GM21717 (cell line): ENCODE measurements around the gene PHYHD1.

ENCODE experiments used
- ATAC-seq: cut with Tn5 transposase; IDR thresholded peaks from one replicate; pipeline ENCODE4 v1.9.1; 2021; ENCODE audit warnings: mild to moderate bottlenecking, moderate library complexity; ENCODE audit not compliant: unreplicated experiment

The PHYHD1 gene

DNA sequence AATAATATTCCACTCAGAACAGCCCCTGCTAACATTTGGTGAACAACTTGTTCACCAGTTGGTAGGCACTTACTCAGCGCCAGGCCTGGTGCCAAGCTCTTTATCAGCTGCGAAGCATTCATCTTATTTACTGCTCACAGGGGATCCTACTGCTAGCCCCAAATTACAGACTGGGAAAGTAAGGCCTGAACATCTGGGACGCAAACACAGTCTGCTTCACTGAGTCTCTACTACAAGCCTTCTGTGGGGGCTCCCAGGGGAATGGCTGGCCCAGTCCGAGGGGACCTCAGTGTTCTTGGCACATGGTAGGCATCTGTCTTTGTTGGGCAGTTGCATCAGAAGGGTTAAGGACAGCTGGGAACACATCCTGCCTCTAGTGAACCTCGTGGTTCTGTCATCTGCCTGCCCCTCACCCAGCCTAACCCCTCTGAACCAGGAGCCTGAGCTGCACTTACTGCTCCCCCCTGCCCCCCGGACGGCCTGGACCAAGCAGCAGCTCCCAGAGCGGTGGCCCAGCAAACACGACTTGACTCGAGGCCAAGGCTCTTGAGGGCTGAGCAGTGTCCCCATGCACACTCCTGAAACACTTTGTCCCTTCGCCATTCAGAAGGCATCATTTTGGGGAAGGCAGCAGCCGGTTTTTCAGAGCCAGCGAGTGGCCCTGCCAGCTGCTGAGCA is at the start of gene PHYHD1:
PHYHD1 (plus strand) TSS at position 602 of the 678 bp plus-strand sequence. CDS start 1,342 bp downstream, outside the sequence.
- no peak for ATAC-seq

DNA sequence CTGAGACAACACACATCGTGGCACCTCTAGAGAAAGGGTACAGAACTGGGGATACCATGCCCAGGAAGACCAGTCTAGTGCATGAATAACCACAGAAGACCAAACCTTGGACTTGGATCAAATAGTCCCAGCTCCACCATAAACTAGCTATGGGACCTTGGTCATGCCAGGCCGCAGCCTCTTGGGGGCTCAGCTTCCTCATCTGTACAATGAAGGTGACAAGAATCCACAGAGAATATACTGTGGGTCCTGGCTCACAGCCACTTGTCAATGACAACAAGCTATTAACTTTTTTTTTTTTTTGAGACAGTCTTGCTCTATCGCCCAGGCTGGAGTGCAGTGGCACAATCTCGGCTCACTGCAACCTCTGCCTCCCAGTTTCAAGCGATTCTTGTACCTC is 42.9 kb upstream of the PHYHD1 start:
- no peak for ATAC-seq

DNA sequence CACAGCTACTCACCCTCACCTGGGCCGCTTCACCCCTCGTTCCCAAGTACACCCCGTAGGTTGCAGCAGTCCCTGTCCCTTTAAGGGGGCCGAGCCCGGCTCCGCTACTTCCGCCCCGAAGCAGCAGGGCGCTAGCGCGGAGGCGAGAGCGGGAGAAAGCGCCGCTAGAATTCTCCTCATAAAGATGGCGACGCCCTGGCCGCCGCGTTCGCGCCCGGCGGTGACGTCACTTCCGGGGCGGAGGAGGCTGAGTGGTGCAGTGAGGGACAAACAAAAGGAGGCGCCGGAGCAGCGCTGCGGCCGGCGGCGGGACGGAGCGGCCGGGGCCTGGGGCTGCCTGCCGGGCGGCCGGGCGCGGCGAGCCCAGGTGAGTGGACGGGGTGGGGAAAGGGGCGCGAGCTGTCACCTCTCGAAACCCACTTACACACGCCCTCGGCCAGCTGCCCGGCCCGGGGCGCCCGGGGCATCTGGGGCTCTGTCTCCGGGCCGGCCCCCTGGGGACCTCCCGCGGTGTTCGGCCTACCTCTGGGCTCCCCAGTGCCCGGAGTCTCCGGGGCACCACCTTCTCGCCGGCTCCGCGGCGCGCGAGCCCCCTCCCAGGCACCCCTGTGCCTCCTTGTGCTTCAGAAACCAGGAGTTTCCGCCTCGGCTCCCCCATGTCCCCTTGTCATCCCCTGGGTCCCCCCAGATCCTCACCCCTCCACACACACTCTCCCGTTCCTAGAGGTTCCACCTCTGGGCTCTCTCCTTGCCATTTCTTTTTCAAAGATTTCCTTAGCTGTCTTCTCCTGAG is 38.7 kb upstream of the PHYHD1 start, which contains the start of the genes KYAT1 and LRRC8A:
KYAT1 (minus strand) TSS at position 67 of the 793 bp plus-strand sequence. CDS start 36,545 bp downstream, outside the sequence.
LRRC8A (plus strand) TSS at position 250 of the 793 bp plus-strand sequence. CDS start 25,032 bp downstream, outside the sequence.
- peak; percentile 72 for ATAC-seq

DNA sequence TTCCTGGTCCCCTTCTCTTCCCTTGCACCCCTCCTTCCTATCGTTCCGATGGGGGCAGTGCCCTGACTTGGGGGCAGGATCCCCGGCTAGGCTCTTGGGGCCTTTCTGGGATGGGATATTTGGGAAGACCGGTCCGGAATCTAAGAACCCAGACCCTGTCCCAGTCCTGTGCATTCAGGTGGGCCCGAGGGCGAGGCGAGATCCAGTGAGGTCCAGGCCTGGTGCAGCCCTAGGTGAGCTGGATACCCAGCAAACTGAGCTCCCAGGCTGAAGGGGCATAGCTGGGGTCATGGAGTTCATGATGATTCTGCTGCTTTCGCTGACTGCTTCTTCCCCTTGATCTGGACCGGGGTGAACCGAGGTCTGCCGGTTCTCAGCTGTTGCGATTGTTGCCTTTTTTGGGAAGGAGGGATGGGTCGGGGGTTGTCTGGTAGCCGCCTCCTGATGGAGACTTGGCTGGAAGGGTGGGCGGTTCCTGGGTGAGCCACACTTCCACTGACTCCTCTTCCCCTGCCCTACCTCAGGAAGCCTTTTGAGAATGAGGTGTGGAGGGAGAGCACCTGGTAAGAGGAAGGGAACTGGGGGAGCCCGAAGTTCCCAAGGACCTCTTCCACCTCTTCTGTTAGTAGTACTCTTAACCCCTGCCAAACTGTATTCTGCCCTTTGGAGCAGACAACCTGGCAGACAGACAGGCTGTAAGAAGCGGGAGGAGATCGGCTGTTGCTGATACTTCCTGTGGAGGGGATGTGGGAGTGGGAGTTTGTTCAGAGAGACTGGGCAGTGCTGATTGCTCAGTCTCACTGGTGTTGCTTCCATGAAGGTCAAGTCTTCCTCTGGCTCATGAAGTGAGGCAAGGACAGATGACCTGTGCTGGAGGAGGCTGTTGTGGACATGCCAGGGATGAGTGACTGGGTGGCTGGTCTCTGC is 37.8 kb upstream of the PHYHD1 start:
- ATAC-seq: no peak

DNA sequence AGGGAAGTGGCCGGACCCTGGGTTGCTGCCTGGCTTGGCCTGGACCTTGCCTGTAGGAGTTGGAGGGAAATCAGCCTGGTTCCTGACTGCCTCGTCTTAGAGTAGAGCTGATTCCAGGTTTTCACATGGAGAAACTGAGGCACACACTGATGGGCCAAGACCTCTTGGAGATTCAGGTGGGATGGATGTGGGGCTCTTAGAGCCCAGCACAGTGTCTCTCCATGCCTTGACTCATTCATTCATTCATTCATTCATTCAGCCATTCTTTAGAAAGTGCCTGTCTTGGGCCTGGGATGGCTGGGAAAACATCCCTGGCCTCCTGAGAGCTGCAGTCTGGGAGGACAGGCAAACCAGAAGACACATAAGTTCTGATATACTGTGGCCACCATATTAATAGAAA is 36.6 kb upstream of the PHYHD1 start:
- ATAC-seq: no peak

DNA sequence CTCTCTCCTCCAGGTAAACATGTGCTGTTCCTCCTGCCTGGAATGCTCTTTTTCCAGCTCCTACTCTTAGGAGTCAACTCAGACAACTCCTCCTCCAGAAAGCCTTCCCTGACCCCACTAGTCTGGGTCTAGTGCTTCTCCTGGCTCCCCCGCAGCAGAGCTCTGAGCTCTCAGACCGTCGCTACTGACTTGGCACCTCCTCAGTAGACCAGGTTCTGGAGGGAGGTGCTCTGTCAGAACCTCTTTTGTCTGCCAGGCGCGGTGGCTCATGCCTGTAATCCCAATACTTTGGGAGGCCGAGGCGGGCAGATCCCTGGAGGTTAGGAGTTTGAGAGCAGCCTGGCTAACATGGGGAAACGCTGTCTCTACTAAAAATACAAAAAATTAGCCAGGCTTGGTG is 35.4 kb upstream of the PHYHD1 start:
- no peak for ATAC-seq

DNA sequence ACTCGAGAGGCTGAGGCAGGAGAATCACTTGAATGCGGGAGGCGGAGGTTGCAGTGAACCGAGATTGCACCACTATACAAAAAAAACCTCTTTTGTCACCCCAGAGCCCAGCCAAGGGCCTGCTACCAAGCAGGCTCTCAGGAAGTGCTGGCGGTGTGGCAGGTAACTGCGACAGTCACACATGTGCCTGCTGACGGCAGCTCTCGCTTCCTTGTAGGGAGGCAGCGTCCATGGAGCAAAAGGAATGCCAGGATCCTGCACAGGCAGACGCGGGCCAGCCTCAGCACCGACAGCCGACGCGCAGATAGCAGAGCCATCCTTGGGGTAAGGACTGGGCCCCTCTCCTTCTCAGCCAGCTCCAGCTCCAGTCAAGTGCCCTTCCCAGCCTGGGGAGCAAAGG is 35.0 kb upstream of the PHYHD1 start:
- ATAC-seq: no peak

DNA sequence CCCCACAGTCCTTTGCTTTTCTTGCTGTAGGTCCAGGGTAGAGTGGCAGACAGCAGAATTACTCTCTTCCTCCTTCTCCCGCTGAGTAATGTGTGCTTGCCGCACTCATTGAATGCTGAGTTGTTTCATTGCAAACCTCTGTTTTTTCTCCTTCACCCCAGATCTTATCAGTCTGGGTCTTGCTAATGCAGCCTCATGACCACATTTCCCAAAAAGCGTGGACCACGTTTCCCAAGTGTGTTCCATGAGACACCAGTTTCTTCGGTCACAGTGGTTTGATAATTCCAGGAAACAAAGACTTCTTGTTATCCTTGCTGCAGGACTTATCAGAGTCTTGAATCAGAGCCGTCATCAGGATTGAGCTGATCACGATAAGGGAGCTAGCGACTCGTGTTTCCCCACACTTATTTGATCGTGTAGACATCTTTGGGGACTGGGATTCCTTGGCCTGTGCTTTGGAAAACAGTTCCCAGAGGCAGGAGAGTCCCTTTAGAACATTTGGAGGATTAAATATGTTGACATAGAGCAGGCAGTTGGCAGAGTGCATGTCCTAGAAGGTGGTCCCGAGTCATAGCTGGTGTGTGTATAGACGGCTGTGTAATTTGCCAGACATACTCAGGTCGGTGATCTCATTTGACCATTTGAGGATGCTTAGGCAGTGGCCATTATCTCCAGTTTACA is 34.4 kb upstream of the PHYHD1 start:
- ATAC-seq: no peak

DNA sequence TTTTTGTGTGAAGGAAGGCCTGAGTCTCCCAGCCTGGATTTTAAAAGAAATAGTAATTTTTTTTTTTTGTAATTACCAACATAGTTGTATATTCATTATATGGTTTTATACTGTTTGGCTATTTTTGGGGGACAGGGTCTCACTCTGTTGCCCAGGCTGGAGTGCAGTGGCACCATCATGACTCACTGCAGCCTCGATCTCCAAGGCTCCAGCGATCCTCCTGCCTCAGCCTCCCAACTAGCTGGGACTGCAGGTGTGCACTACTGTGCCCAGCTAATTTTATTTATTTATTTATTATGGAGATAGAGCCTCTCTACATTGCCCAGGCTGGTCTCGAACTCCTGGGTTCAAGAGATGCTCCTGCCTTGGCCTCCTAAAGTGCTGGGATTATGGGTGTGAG is 33.7 kb upstream of the PHYHD1 start:
- no peak for ATAC-seq

DNA sequence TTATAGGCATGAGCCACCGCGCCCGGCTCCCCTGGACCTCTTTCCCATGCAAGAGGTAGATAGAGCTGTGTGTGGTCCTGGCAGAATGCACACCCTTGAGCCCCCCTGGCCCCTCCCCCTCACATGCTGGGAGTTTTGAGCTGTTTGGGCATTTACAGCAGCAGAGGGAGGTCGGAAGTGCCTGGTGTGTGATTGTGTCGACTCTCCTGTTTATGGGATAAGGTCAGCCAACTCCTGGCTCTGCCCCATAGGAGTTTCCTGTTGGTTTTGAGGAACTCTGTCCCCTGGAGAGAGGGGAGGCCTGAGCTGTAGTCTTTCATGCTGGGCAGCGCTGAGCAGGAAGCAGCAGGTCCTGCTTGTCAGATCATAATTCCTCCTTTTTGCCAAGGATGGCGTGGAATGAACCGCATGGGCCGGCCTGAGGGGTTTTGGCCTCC is 32.9 kb upstream of the PHYHD1 start:
- ATAC-seq: no peak

DNA sequence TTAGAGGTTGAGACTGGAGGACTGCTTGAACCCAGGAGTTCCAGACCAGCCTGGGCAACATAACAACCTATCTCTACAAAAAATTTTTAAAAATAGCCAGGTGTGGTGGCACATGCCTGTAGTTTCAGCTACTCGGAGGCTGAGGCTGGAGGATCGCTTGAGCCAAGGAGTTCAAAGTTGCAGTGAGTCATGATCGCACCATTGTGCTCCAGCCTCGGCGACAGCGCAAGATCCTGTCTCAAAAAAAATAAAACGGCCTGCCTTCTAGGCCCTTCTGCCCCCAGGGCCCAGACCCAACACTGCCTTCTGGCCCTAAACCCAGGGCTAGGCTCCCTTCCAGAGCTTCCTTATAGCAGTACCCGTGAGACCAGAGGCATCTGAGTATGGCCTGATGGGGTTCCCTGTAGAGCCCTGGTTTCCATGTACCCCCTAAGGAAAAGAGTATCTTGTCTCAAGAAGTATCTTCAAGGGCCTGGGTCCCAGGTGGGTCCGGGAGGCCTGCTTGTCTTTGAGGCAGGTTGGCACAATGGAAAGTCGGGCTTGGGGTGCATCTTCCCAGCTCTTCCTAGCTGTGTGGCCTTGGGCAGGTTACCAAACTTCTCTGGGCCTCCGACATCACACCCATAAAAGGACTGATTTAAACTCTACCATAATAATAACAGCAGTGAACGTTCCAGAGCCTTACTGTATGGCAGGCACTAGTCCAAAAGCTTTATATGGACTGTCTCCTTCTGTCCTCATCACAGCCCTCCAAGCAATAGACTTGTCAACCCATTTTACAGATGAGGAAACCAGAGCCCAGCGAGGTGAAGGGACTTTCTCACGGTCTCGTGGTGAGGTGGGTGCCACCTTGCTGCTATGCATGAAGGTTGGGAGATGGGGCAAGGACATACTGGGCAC is 29.2 kb upstream of the PHYHD1 start:
- no peak for ATAC-seq

DNA sequence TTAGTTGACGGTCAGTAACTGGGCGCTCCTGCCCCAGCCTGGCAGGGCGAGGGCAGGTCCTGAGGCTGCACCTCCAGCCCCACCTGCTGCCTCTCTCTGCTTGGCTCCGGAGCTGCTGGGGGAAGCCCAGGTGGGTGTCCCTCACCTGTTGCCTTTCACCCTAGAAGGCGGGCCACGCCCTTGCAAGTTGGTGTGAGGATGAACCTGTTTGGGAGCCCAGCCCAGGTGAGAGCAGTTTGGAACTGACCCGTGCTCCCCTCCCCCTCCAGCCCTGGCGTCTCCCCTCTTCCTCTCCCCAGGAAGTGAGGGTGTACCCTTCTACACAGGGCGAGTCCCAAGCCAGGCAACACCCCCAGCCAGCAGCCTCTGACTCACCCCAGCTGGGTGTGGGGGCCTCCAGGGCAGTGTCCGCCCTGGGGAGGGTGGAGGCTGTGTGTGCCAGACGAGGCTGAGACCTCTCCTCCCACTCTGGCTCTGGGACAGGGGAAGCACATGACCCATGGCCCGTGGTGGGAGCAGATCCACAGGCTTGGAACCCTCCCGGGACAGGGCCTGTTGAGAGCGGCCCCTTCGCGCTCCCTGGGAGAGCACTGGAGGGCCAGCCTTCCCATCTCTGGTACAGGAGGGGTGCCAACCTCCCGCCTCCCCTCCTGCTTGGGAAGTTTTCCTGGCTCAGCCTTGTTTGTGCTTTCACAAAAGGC is 28.4 kb upstream of the PHYHD1 start:
- no peak for ATAC-seq

DNA sequence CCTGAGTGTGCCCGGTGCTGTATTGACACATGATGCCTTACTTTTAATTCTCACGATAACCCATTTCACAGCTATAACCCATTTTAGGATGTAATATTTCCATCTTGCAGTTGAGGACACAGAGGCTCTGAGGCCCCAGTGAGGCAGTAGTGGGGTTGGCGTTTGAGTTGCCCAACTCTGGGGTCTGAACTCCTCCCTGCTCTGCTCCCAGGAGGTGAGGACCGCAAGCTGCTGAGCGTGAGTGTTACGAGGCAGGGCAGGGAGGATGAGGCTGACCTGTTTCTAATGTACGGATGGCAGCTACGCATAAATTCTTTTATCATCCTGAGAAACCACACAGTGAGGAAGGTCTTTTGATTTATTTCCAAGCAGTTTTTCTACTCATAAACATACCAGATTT is 27.4 kb upstream of the PHYHD1 start:
- ATAC-seq: no peak

DNA sequence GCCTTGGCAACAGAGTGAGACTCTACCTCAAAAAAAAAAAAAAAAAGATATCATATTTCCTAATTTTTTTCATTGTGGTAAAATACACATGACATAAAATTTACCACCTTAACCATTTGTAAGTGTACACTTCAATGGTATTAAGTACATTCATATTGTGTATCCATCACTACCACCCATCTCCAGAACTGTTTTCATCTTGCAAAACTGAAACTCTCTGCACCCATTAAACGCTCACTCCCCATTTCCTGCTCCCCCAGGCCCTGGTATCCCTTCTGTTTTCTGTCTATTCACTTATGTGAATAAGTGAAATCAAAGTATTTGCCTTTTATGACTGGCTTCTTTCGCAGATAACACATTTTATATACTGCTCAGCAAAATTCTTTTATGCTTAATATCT is 26.0 kb upstream of the PHYHD1 start:
- ATAC-seq: no peak

DNA sequence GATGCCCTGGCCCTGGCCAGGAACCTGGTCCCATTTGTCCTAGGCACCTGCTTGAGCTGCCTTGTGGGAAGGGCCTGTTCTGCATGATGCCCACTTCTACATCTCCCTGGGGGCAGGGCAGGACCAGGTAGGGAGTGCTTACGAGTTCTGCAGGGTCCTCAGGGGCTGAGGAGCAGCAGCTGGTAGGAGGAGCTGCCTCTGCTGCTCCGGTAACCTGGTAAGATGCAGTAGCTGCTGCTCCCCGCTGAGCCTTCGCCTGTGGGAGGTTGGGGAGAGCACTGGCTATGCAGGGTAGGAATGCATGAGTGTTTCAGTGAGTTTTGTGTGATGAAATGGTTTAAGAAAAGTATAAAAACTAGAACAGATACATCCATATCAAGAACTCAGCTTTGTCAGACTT is 25.2 kb upstream of the PHYHD1 start:
- ATAC-seq: no peak

DNA sequence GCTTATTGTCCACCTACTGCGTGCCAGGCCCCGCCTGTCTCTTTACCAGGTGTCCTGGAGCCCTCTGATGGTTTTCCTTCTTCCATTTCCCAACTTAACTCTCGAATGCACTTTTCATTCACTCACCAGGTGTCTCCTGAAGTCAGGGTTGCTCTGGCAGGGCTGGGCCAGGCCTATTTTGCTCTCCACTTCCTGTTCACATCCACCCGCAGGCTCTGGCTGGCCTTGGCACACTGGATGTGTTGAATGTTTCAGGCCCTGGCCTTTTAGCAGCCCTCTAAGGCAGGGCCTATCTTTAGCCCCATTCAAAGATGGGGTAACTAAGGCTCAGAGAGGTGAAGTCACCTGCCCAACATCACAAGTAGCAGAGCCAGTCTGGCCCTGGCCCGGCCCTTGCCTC is 22.4 kb upstream of the PHYHD1 start:
- no peak for ATAC-seq

DNA sequence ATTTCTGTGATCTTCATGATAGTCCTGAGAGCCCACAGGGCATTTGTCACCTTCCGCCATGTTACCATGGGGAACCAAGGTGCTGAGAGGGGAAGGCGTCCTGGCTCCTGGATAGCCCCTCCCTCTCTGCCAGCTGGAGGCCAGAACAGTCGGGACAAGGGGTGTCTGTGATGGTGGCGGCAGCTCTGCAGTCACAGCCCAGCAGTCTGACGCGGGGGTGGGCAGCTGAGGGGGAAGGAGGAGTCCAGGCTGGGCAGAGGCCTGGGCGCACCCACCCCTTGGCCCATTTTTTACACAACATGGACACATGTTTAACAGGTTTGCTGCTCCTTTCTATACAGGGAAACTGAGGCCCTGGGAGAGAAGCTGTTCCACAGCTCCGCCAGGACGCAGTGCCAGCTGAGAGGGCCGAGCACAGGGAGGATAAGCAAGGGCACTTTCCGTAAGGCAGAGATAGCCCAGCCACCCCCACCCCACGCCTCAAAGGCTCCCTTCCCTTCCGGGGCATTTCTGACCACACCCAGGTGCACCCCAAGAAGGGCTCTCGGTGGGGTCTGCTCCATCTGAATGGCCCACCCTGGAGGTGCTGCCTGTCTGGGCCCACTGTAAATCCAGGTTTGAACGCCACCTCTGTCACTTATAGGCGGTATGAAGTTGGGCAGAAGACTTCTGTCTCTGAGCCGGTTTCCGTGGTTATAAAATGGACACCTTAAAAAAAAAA is 21.8 kb upstream of the PHYHD1 start:
- no peak for ATAC-seq
